GM06990 (cell line): ENCODE measurements around the gene SLCO2A1.

Source experiments
- DNase-seq: peaks from one replicate; pipeline ENCODE4 v3.0.0-alpha.2; 2011; ENCODE audit not compliant: insufficient read length; ENCODE audit errors: extremely low read depth
- H3K27me3 ChIP-seq: replicated peaks from 2 replicates; pipeline ENCODE4 v1.6.0; 2011; ENCODE audit warnings: low read length; ENCODE audit not compliant: control insufficient read depth, insufficient read depth
- H3K36me3 ChIP-seq: 2 replicates; pipeline ENCODE4 v1.5.1; 2011; ENCODE audit warnings: low read length; ENCODE audit not compliant: control insufficient read depth, insufficient read depth
- H3K4me3 ChIP-seq: replicated peaks from 2 replicates; pipeline ENCODE4 v1.5.1; 2011; ENCODE audit warnings: low read depth, mild to moderate bottlenecking, control low read depth, low read length
- TF ChIP-seq, protein P1 (sequence below): IDR thresholded peaks from 2 replicates; pipeline ENCODE4 v1.5.1; 2011; ENCODE audit warnings: low read length, control low read depth, mild to moderate bottlenecking, inconsistent platforms; ENCODE audit not compliant: insufficient read depth, poor library complexity, severe bottlenecking

Gene SLCO2A1

DNA sequence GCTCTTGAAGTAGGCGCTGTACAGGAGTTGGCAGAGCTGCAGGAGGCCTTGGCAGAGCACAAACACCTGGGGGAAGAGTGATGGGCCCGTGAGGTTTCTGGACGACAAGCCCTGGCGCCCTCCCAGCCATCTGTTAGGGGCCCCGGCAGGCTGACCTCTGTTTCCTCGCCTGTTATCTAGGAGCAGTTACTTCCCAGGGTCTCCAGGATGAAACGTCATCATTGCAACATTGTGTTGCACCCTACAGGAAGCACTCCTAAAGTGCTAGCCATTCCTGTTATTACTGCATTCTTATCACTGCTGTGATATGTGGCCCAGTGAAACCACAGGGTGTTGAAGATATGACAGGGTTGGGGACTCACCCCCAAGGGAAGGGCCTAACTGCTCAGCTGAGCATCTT lies 50.2 kb downstream of the SLCO2A1 start:
- Histone ChIP-seq H3K4me3 (no peak overlapping the region), H3K27me3 (no peaks in the 10 kb centered on the region)
- no peak for DNase-seq

DNA sequence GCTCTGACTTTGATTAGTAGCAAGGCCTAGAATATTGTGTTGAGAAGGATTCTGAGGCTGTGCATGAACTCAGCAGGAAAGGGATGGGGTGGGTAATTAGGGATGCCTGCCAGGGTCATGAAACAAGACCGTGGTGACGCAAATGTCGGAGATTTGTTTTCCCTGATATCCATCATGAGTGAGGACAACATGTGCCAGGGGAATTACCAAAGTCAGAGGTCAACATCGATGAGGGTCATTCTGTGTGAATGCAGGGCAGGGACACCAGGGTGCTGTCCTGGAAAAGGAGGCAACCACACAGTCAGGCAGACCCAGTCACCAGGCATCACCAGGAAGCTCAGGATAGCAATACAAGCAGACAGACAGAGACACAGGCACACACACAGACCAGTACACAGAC lies 52.2 kb downstream of the SLCO2A1 start:
- no peak overlapping the region for H3K4me3 ChIP-seq
- no peaks in the 10 kb centered on the region for H3K36me3 ChIP-seq
- no peaks in the 10 kb centered on the region for H3K27me3 ChIP-seq
- DNase-seq, result no peak
- TF ChIP-seq, protein P1, sequence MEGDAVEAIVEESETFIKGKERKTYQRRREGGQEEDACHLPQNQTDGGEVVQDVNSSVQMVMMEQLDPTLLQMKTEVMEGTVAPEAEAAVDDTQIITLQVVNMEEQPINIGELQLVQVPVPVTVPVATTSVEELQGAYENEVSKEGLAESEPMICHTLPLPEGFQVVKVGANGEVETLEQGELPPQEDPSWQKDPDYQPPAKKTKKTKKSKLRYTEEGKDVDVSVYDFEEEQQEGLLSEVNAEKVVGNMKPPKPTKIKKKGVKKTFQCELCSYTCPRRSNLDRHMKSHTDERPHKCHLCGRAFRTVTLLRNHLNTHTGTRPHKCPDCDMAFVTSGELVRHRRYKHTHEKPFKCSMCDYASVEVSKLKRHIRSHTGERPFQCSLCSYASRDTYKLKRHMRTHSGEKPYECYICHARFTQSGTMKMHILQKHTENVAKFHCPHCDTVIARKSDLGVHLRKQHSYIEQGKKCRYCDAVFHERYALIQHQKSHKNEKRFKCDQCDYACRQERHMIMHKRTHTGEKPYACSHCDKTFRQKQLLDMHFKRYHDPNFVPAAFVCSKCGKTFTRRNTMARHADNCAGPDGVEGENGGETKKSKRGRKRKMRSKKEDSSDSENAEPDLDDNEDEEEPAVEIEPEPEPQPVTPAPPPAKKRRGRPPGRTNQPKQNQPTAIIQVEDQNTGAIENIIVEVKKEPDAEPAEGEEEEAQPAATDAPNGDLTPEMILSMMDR, result no peak

More for the DNA sequence above, 50.2 kb downstream of the SLCO2A1 start:
- H3K36me3 ChIP-seq, result no peaks in the 10 kb centered on the region
- TF ChIP-seq, protein P1, result no peak

DNA sequence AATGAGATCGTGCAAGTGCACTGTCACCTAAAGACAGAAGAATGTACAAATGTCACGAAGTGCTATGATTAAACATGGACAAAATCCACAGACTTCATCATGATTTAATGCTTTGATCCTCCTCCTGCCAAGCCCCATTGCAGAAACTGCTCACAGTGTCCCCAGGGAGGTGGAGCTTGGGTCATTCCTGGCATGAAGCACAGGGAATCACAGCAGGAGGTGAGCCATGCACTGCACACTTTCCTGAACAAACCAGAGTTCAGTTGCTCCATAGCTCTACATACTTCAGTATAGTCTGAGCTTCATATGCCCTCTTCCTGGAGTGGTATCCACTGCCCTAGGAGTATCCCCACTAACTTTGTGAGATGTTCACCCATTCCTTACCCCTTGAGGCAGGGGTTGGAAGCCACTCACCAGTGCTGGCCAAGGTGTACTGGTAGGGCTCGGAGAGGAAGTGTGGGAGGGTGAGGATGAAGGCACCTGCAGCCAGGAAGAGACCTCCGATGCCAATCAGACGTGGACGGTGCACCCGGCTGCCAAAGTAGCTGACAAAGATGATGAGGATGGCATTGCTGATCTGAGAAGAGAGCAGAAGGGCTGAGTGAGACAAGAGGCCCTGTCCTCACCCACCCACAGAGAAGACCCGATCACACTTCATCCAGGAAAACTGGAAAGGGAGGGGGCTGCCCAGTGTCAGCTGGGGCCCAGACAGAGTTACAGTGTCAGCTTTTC lies 56.3 kb downstream of the SLCO2A1 start:
- TF ChIP-seq, protein P1, result no peak
- Histone ChIP-seq H3K4me3 (no peak overlapping the region), H3K36me3 (no peaks in the 10 kb centered on the region), H3K27me3 (no peaks in the 10 kb centered on the region)
- DNase-seq, result no peak

DNA sequence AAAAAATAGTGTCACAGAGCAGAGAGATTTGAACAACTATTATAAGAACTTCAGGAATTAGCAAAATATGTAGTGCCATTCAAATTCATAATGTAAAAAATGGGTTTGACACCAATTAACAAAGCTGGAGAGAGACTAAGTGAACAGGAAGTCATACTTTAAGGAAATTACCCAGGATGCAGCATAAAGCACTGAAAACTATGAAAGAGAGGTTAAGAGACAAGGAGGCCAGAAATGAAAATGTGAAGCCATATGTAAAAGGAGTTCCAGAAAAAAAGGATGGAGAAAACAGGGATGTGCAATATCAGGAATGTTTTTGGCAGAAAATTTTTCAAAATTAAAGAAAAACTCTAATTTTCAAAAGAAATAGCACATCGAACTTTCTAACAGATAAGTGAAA lies 57.6 kb downstream of the SLCO2A1 start:
- Histone ChIP-seq H3K36me3 (no peaks in the 10 kb centered on the region), H3K27me3 (no peaks in the 10 kb centered on the region), H3K4me3 (no peak overlapping the region)
- TF ChIP-seq, protein P1, result no peak
- DNase-seq, result no peak

DNA sequence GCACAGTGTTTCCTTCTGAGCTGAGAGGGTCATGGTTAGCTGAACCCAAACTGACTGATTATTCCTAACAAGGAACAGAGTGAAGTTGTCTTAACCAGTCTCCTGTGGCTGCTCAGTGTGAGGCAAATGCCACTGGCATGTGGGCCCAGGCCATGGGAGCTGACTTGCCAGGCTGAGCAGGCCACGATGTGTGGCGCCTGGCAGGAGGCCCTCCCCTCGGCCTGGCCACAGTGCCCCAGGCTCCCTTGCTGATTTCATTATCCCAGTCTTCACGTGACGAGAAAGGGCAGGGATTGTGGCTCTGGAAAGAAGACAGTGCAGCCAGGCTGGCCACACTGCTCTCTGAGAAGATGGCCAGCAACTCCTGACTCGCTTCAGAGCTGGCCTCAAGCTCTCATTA lies 58.8 kb downstream of the SLCO2A1 start:
- Histone ChIP-seq H3K27me3 (no peaks in the 10 kb centered on the region), H3K36me3 (no peaks in the 10 kb centered on the region), H3K4me3 (no peak overlapping the region)
- DNase-seq, result no peak
- TF ChIP-seq, protein P1, result no peak
